Activated gamma-delta T cell (primary cell): ENCODE measurements around the gene ADRA2C.

Source experiments
- DNase-seq: peaks from one replicate; lab custom pipeline; 2025; lab: John Stamatoyannopoulos, UW

ADRA2C gene

GRCh38 chr4:3797831-3798790 lies 31.9 kb downstream of the ADRA2C start:
- DNase-seq = no peak

GRCh38 chr4:3799496-3799895 lies 33.3 kb downstream of the ADRA2C start:
- DNase-seq = no peak

- DNase-seq = no peak
These were observed 34.2 kb downstream of the ADRA2C start for GRCh38 chr4:3800351-3800750.

- DNase-seq = no peak
These were observed 35.3 kb downstream of the ADRA2C start for GRCh38 chr4:3801521-3801920.

DNA sequence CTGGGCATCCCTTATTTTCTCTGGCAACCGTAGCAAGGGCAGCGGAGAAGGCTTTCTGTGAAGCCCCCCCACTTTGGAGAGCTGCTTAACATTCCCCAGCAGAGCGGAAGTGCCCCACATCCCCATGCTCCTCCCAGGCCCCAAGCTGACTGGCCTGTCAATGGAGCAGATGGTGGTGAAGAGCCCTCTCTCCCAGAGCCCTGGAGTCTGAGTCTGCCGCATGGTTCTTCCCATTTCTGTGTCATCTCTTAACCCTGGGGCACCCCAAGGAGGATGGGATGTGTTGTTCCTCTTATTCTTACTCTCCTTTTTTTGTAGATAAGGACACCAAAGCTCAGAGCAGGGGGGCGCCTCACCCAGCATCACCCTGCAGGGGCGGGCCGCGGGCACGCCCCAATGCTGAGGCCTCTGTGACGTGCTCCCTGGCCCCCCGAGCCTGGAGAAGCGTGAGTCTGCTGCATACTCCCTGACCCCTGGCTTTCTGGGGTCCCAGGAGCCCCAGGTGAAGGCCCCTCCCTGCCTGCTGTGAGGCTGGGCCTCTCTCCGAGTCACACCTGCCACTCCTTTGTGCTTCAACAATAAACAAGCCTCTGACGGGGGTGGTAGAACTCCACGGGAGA lies 35.9 kb downstream of the ADRA2C start:
- no peak for DNase-seq

DNA sequence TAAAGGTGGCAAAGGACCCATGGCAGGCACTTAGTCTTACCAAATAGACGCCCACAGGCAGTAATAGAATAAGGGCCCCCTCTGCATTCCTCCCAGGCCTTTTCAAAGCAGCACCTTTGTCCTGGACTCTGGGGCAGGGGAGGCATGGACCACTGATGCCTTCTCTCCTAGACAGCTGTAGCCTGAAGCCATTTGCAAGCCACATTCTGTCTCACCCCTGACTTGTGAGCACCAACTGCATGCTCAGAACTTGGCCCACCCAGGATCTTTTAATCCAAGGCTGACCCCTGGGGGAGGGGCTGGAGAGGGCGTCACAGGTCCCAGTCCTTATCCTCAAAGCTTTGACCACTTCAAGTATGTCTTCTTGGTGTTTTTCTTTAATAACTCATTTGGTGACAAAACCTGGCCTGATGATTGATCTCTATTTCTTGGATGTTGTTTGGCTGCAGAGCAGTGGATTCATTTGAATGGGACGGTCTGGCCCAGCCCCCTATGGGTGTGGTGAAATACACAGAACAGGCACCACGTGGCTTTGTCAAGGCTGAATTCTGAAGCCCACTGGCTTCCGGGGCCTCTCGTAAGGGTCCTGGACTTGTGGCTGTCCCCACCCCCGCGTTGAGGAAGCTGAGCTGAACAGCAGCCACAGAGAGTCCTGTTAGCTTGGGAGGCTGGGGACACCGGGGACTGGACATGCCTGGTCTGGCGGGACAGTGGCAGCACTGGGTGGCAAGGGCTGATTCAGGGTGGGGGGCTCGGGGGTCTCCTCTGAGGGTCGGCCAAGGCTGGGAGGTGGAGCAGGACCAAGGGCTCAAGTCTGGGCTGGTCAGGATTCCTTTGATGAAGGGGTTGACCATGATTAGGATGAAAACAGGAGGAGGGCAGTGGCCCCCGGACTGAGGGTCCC lies 36.6 kb downstream of the ADRA2C start:
- no peak for DNase-seq

- DNase-seq = no peak
These were observed 37.3 kb downstream of the ADRA2C start for GRCh38 chr4:3803475-3803847.

GRCh38 chr4:3803946-3804345 lies 37.8 kb downstream of the ADRA2C start:
- DNase-seq = no peak

- no peak for DNase-seq
These were observed 38.8 kb downstream of the ADRA2C start for GRCh38 chr4:3805026-3805425.

DNA sequence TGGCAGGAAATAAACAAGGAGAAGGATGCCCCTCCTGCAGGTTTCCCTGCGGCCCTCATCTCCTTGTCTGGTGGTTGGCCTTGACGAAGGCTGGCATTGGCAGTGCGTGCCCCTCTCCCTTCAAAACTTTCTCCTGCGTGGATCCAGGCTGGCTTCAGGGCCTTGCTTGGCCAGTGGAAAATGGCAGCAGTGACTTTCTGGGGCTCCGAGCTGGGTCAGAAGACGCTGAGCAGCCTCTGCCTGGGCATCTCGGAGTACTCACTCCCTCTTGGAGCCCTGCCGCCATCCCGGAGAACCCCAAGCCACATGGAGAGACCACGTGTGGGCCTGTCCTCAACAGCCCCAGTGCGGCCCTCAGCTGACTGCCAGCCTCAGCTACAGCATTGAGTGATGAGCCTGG lies 39.5 kb downstream of the ADRA2C start:
- no peak for DNase-seq

DNA sequence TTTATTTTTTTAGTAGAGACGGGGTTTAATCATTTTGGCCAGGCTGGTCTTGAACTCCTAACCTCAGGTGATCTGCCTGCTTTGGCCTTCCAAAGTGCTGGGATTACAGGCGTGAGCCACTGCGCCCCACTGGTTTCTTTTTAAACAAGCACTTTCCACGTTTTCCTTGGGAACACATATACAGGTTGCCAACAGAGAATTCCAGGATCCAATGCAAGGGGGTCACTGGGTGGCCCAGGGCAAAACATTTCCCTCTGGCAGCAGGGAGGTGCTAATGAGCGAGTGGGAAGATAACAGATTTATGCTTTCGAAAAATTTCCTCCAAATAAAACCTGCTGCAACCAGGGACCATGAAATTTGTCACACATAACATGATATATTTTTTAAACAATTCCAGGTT lies 41.1 kb downstream of the ADRA2C start:
- no peak for DNase-seq

- no peak for DNase-seq
These were observed 41.8 kb downstream of the ADRA2C start for GRCh38 chr4:3807822-3808496.

DNA sequence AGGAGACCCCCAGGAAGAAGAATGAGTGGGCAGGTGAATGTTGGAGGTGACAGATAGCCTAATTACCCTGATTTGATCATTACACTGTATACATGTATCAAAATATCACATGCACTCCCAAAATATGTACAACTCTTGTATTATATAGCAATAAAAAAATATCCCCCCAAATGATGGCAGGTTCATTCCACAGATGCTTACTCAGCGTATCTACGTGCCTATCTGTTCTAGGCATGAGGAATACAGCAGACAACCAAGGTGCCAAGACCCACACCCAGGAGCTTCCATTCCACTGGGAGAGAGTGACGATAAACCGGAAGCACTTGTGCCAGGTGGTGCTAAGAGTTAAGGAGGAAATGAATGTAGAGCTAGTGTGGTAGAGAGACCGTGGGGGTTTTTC lies 42.4 kb downstream of the ADRA2C start:
- DNase-seq = no peak

- DNase-seq = no peak
These were observed 42.8 kb downstream of the ADRA2C start for GRCh38 chr4:3809028-3809427.

- DNase-seq = no peak
These were observed 43.4 kb downstream of the ADRA2C start for GRCh38 chr4:3809451-3810110.

DNA sequence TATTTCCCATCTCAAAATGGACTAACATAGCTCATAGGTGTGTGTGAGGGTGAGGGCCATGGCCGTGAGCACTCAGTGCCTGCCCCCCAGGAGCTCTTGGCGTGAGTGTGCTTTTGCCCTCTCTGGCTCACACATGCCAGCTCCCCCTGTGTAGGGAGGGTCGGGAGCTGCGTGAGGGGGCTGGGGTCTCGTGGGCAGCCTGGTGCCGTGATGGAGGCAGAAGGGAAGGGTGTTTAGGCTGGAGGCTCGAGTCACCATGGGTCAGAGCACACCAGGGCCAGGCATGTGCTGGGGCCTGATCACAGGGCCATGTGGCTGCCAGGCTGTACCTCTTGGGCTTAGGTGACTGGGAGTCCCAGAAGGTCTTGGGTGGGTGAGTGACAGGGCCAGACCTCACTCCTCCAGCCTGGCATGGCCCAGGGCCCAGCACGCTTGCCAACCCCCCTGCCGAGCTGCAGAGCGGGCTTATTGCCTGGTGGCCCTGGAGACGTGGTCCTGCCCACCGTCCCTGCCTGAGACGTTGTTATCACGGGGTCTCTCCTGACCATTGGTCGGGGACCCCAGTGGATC lies 44.0 kb downstream of the ADRA2C start:
- DNase-seq = no peak

- DNase-seq = no peak
These were observed 44.8 kb downstream of the ADRA2C start for GRCh38 chr4:3810796-3811485.

DNA sequence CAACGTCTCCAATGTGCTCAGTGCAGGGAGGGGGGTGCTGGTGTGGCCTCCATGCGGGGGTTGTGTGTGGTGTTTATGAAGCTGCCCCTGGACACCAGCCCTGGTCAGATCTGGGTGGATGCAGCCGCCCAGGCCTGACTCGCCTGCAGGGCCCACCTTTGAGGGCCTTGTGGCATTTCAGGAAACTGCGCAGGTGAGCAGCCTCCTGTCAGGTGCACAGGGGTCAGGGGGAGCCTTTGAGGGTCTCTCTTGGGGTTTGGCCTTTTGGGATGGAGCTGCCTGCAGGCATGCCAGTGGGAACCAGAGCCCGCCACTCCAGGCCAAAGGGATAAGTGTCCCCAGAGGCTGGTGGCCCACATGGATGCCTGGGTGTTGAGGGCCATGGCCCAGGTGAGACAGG lies 45.4 kb downstream of the ADRA2C start:
- no peak for DNase-seq

- no peak for DNase-seq
These were observed 46.2 kb downstream of the ADRA2C start for GRCh38 chr4:3812211-3812934.
